Type B pancreatic cell (in vitro differentiated cells): ENCODE data around the gene MRPS17. TPM values are rescaled to one million over a fixed set of nuclear protein-coding genes. Genes with fewer than 3 reads are reported as not detected.

Source experiments
- DNase-seq: peaks from one replicate; pipeline ENCODE4 v3.0.0; 2021; ENCODE audit warnings: mixed read lengths; ENCODE audit not compliant: unreplicated experiment; ENCODE audit errors: extremely low spot score
- H3K27ac Mint-ChIP-seq: 2 replicates; pipeline ENCODE4 v1.8.0; 2021; ENCODE audit warnings: mild to moderate bottlenecking, mixed read lengths
- H3K27me3 Mint-ChIP-seq: 2 replicates; pipeline ENCODE4 v1.8.0; 2021; ENCODE audit warnings: mixed read lengths
- H3K36me3 Mint-ChIP-seq: 2 replicates; pipeline ENCODE4 v1.8.0; 2021; ENCODE audit warnings: mixed read lengths
- H3K4me1 Mint-ChIP-seq: one replicate; pipeline ENCODE4 v1.8.0; 2021; ENCODE audit warnings: mixed read lengths; ENCODE audit not compliant: unreplicated experiment
- H3K4me3 Mint-ChIP-seq: 2 replicates; pipeline ENCODE4 v1.8.0; 2021; ENCODE audit warnings: mild to moderate bottlenecking, mixed read lengths
- H3K9me3 Mint-ChIP-seq: 2 replicates; pipeline ENCODE4 v1.8.0; 2021; ENCODE audit warnings: mixed read lengths
- CTCF ChIP-seq: fragments of 200-600 bp; sonication (generic); conservative IDR thresholded peaks from 2 replicates; pipeline ENCODE4 v1.5.0; 2021; ENCODE audit warnings: antibody characterized with exemption, mild to moderate bottlenecking
- total RNA-seq: library from RNA; stranded (reverse); gene quantifications from 2 replicates; pipeline ENCODE4 v1.2.1, GENCODE V29; 2021; ENCODE audit warnings: low replicate concordance

MRPS17 gene
- total RNA-seq, 1 donor from 2014 or later = 19.7 TPM

GRCh38 chr7:55975988-55976633, 24.4 kb downstream of the MRPS17 start:
- Mint-ChIP-seq H3K9me3 (no peaks in the 10 kb centered on the region), H3K27ac (no peak overlapping the region), H3K4me1 (no peaks in the 10 kb centered on the region), H3K4me3 (no peak overlapping the region), H3K27me3 (no peaks in the 10 kb centered on the region), H3K36me3 (peaks cover 21% of the 10 kb centered on the region)
- DNase-seq = no peak
- no peak for TF ChIP-seq CTCF

- H3K36me3 Mint-ChIP-seq = peaks cover 25% of the 10 kb centered on the region
- DNase-seq = no peak
- H3K9me3 Mint-ChIP-seq = no peaks in the 10 kb centered on the region
- TF ChIP-seq CTCF = no peak
- H3K4me1 Mint-ChIP-seq = no peaks in the 10 kb centered on the region
- no peaks in the 10 kb centered on the region for H3K27me3 Mint-ChIP-seq
- no peak overlapping the region for H3K4me3 Mint-ChIP-seq
- H3K27ac Mint-ChIP-seq = peak overlapping the region; percentile 42
These were observed 26.2 kb downstream of the MRPS17 start for GRCh38 chr7:55977831-55978230.

- no peak overlapping the region for H3K27ac Mint-ChIP-seq
- DNase-seq = no peak
- peaks cover 25% of the 10 kb centered on the region for H3K36me3 Mint-ChIP-seq
- H3K4me3 Mint-ChIP-seq = no peak overlapping the region
- no peaks in the 10 kb centered on the region for H3K4me1 Mint-ChIP-seq
- no peak for TF ChIP-seq CTCF
- no peaks in the 10 kb centered on the region for H3K27me3 Mint-ChIP-seq
- H3K9me3 Mint-ChIP-seq = no peaks in the 10 kb centered on the region
These were observed 28.6 kb downstream of the MRPS17 start for GRCh38 chr7:55980266-55980665.

GRCh38 chr7:55983537-55983936, 31.9 kb downstream of the MRPS17 start:
- no peak for DNase-seq
- H3K27me3 Mint-ChIP-seq = no peaks in the 10 kb centered on the region
- no peaks in the 10 kb centered on the region for H3K4me1 Mint-ChIP-seq
- no peak overlapping the region for H3K27ac Mint-ChIP-seq
- no peaks in the 10 kb centered on the region for H3K9me3 Mint-ChIP-seq
- H3K4me3 Mint-ChIP-seq = no peak overlapping the region
- peaks cover 22% of the 10 kb centered on the region for H3K36me3 Mint-ChIP-seq
- no peak for TF ChIP-seq CTCF

GRCh38 chr7:55992346-55992745, 40.7 kb downstream of the MRPS17 start:
- Mint-ChIP-seq H3K4me3 (no peak overlapping the region), H3K4me1 (no peaks in the 10 kb centered on the region), H3K36me3 (peaks cover 30% of the 10 kb centered on the region), H3K9me3 (no peaks in the 10 kb centered on the region), H3K27me3 (no peaks in the 10 kb centered on the region), H3K27ac (no peak overlapping the region)
- no peak for DNase-seq
- TF ChIP-seq CTCF = no peak
